Retinal pigment epithelial cell (primary cell): ENCODE measurements around the gene HLA-C.
"Not testable (repeated sequence)": the region's sequence is repeated elsewhere in the genome, so short reads cannot be mapped to it uniquely, and the experiment has no call there.

Experiments used
- DNase-seq: peaks from one replicate; pipeline ENCODE4 v3.0.0-alpha.2; 2010; ENCODE audit warnings: low read depth
- H3K4me3 ChIP-seq: 2 replicates; pipeline ENCODE4 v1.5.1; 2011; ENCODE audit warnings: mild to moderate bottlenecking, low read length, control low read depth, moderate library complexity
- TF ChIP-seq, protein P1 (sequence below): conservative IDR thresholded peaks from 2 replicates; pipeline ENCODE4 v1.5.1; 2011; ENCODE audit warnings: low read depth, low read length, control low read depth, inconsistent platforms

The HLA-C gene

DNA sequence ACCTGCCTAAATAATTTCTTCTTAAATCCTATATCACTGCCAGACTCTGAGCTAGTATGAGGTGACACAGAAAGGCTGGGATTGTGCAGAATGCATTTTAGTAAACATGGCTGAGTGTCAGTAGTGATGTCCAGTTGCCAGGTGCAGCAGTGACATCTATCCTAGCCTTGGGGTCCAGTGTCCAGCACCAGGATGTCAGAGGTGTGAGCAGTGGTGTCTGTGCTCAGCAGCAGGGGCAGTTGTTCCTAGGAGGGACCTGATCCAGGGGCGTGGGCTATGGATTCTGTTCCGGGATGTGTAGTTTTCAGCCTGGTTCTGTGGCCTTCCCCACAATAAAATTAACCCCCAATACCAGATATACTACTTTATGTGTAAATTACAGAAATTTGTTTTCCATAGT, 6.0 kb downstream of the HLA-C start:
- H3K4me3 ChIP-seq, result no peak overlapping the region
- DNase-seq, result no peak
- TF ChIP-seq, protein P1, sequence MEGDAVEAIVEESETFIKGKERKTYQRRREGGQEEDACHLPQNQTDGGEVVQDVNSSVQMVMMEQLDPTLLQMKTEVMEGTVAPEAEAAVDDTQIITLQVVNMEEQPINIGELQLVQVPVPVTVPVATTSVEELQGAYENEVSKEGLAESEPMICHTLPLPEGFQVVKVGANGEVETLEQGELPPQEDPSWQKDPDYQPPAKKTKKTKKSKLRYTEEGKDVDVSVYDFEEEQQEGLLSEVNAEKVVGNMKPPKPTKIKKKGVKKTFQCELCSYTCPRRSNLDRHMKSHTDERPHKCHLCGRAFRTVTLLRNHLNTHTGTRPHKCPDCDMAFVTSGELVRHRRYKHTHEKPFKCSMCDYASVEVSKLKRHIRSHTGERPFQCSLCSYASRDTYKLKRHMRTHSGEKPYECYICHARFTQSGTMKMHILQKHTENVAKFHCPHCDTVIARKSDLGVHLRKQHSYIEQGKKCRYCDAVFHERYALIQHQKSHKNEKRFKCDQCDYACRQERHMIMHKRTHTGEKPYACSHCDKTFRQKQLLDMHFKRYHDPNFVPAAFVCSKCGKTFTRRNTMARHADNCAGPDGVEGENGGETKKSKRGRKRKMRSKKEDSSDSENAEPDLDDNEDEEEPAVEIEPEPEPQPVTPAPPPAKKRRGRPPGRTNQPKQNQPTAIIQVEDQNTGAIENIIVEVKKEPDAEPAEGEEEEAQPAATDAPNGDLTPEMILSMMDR, result no peak

DNA sequence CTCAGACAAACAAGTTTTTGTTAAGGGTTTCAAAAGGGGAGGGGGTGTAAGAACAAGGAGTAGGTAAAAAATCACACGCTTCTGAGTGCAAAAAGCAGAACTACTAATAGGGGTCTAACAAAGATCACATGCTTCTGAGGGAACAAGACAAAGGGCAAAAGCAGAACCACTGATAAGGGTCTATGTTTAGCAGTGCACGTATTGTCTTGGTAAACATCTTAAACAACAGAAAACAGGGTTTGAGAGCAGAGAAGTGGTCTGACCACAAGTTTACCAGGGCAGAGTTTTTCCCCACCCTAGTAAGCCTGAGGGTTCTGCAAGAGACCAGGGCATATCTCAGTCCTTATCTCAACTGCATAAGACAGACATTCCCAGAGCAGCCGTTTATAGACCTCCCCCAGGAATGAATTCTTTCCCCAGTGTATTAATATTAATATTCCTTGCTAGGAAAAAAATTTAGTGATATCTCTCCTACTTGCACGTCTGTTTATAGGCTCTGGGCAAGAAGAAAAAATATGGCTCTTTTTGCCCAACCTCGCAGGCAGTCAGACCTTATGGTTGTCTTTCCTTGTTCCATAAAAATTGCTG, 8.5 kb downstream of the HLA-C start:
- DNase-seq, H3K4me3 ChIP-seq: not testable (repeated sequence)

DNA sequence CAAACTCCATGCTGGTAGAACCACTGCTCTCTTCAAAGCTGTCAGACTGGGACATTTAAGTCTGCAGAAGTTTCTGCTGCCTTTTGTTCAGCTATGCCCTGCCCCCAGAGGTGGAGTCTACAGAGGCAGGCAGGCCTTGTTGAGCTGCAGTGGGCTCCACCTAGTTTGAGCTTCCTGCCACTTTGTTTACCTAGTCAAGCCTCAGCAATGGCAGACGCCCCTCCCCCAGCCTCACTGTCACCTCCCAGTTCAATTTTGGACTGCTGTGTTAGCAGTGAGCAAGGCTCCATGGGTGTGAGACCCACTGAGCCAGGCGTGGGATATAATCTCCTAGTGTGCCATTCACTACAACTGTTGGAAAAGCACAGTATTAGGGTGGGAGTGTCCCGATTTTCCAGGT, 11.9 kb downstream of the HLA-C start:
- H3K4me3 ChIP-seq, DNase-seq: not testable (repeated sequence)

DNA sequence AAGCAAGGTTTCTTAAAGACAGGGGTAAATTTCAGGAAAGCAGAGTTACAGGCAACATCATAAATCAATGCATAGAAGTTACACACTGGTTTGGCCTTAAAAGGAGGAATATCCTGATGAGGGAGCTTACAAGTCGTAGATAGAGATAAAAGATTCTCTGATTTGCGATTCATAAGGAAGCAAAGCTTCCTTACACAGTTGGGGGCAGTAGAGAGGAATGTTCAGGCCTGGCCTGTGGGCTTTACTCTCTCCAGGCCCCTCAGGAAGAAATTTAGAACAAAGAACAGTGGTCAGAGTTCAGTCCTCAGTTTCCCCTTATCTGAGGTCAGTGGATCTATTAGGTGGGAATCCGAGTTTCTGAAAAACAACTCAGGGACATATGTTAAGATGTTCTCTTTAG, 19.3 kb downstream of the HLA-C start:
- no peak overlapping the region for H3K4me3 ChIP-seq
- DNase-seq, result no peak
- TF ChIP-seq, protein P1, result no peak

DNA sequence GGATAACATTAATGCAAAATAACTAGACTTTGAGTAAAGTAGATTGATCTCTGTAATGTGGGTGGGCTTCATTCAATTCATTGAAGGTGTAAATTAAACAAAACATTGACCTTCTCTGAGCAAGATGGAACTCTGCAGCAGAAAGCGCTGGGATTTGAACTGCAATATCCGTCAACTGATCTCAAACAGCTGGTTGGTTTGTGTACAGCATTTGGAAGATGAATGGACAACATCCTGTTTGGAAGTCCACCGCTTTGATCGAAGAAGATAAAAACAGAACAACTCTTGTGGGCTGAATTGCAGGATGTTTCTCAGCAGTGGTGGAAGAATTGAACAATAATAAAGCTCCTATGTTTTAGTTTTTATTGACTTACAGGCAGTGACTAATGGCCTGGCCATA, 20.6 kb downstream of the HLA-C start:
- no peak for DNase-seq
- TF ChIP-seq, protein P1, result no peak
- no peak overlapping the region for H3K4me3 ChIP-seq

- H3K4me3 ChIP-seq, result no peak overlapping the region
- TF ChIP-seq, protein P1, result no peak
- DNase-seq, result no peak
Observed at GRCh38 chr6:31249184-31249583, 22.7 kb downstream of the HLA-C start.

GRCh38 chr6:31247813-31248212, 24.1 kb downstream of the HLA-C start:
- DNase-seq, result no peak
- no peak overlapping the region for H3K4me3 ChIP-seq
- TF ChIP-seq, protein P1, result no peak

DNA sequence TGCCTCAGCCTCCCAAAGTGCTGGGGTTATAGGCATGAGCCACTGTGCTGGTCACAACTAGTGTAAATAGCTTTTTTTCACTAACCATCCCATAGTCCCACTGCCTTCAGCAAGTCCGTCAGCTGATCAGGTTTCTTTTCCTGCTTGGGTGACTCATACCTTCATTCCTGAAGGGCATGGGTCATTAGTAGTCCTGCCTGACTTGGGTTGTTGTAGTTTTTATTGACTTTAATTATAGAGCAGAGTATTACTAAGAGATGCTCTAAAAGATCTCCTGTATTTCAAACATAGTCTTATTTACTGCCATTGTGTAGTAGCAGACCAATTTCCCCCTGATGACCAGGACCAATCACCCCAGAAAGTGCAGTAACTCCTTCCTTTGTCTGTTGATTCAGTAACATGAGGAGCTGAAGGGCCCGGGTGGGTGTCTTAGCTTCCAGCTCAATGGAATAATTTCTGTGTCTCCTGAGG, 25.8 kb downstream of the HLA-C start:
- TF ChIP-seq, protein P1, result no peak
- H3K4me3 ChIP-seq, result no peak overlapping the region
- DNase-seq, result peak; percentile 62
